Activated T-cell treated with anti-CD3 and anti-CD28 coated beads for 4 hours (primary cell): ENCODE data around the gene LTBP1.

Experiments used
- DNase-seq: peaks from one replicate; pipeline ENCODE4 v3.0.0-alpha.2; 2020

The LTBP1 gene

GRCh38 chr2:33236482-33237385 lies 290.0 kb downstream of the LTBP1 start:
- DNase-seq: no peak

GRCh38 chr2:33238111-33238510 lies 291.4 kb downstream of the LTBP1 start:
- DNase-seq: no peak

GRCh38 chr2:33240178-33240577 lies 293.4 kb downstream of the LTBP1 start:
- no peak for DNase-seq

GRCh38 chr2:33241072-33241471 lies 294.3 kb downstream of the LTBP1 start:
- DNase-seq: no peak

- DNase-seq: no peak
Observed at GRCh38 chr2:33241581-33241980, 294.8 kb downstream of the LTBP1 start.

GRCh38 chr2:33242845-33243244 lies 296.1 kb downstream of the LTBP1 start:
- no peak for DNase-seq

GRCh38 chr2:33246432-33246831 lies 299.7 kb downstream of the LTBP1 start:
- no peak for DNase-seq

GRCh38 chr2:33247365-33247764 lies 300.6 kb downstream of the LTBP1 start:
- no peak for DNase-seq

- DNase-seq: no peak
Observed at GRCh38 chr2:33250417-33251029, 303.8 kb downstream of the LTBP1 start.

GRCh38 chr2:33256162-33256755 lies 309.5 kb downstream of the LTBP1 start:
- DNase-seq: no peak

- no peak for DNase-seq
Observed at GRCh38 chr2:33258387-33258786, 311.6 kb downstream of the LTBP1 start.

- DNase-seq: no peak
Observed at GRCh38 chr2:33262097-33262496, 315.3 kb downstream of the LTBP1 start.

GRCh38 chr2:33264766-33265165 lies 318.0 kb downstream of the LTBP1 start:
- no peak for DNase-seq

GRCh38 chr2:33265584-33266338 lies 319.0 kb downstream of the LTBP1 start:
- no peak for DNase-seq

- no peak for DNase-seq
Observed at GRCh38 chr2:33266467-33266866, 319.7 kb downstream of the LTBP1 start.

GRCh38 chr2:33267043-33267442 lies 320.3 kb downstream of the LTBP1 start:
- no peak for DNase-seq

- no peak for DNase-seq
Observed at GRCh38 chr2:33267756-33268155, 321.0 kb downstream of the LTBP1 start.

GRCh38 chr2:33268246-33268831 lies 321.6 kb downstream of the LTBP1 start:
- no peak for DNase-seq

- no peak for DNase-seq
Observed at GRCh38 chr2:33272001-33272400, 325.2 kb downstream of the LTBP1 start.

GRCh38 chr2:33273479-33273878 lies 326.7 kb downstream of the LTBP1 start:
- DNase-seq: no peak

GRCh38 chr2:33274524-33274923 lies 327.8 kb downstream of the LTBP1 start:
- DNase-seq: no peak

GRCh38 chr2:33275689-33276444 lies 329.1 kb downstream of the LTBP1 start:
- DNase-seq: no peak
